Loucy (cell line): ENCODE results near the gene OSBPL3.

ENCODE experiments used
- H2AFZ ChIP-seq: fragments of 200-600 bp; sonication (generic); 2 replicates; pipeline ENCODE4 v1.6.0; 2016; ENCODE audit warnings: antibody characterized with exemption, mild to moderate bottlenecking, low read length, moderate library complexity
- H3F3A ChIP-seq: fragments of 200-600 bp; 2 replicates; pipeline ENCODE4 v1.6.0; 2016; ENCODE audit warnings: antibody characterized with exemption, low read depth, mild to moderate bottlenecking
- H3K27me3 ChIP-seq: fragments of 200-600 bp; sonication (generic); 2 replicates; pipeline ENCODE4 v1.6.1; 2014; ENCODE audit warnings: low read length, mild to moderate bottlenecking; ENCODE audit not compliant: insufficient read depth, poor library complexity, severe bottlenecking
- H3K36me3 ChIP-seq: fragments of 200-600 bp; sonication (generic); 2 replicates; pipeline ENCODE4 v1.6.1; 2016; ENCODE audit warnings: low read length; ENCODE audit not compliant: insufficient read depth
- H3K4me1 ChIP-seq: fragments of 200-600 bp; sonication (generic); 2 replicates; pipeline ENCODE4 v1.5.1; 2014; ENCODE audit warnings: low read length, mild to moderate bottlenecking; ENCODE audit not compliant: insufficient read depth, poor library complexity, severe bottlenecking
- H3K4me2 ChIP-seq: fragments of 200-600 bp; sonication (generic); 2 replicates; pipeline ENCODE4 v1.6.0; 2014; ENCODE audit warnings: antibody characterized with exemption, low read length, low read depth, mild to moderate bottlenecking; ENCODE audit not compliant: poor library complexity, severe bottlenecking
- H3K4me3 ChIP-seq: fragments of 200-600 bp; sonication (generic); 2 replicates; pipeline ENCODE4 v1.5.1; 2014; ENCODE audit warnings: low read length, mild to moderate bottlenecking, mixed read lengths; ENCODE audit not compliant: poor library complexity, severe bottlenecking
- H3K79me2 ChIP-seq: fragments of 200-600 bp; sonication (generic); 2 replicates; pipeline ENCODE4 v1.6.1; 2014; ENCODE audit warnings: low read length; ENCODE audit not compliant: insufficient read depth
- H3K9ac ChIP-seq: fragments of 200-600 bp; sonication (generic); 2 replicates; pipeline ENCODE4 v1.6.0; 2014; ENCODE audit warnings: mild to moderate bottlenecking, low read depth, low read length, moderate library complexity; ENCODE audit not compliant: poor library complexity, severe bottlenecking
- H3K9me2 ChIP-seq: fragments of 200-600 bp; sonication (generic); replicated peaks from 2 replicates; pipeline ENCODE4 v1.6.1; 2016; ENCODE audit warnings: low read depth, low read length, mixed read lengths
- H3K9me3 ChIP-seq: fragments of 200-600 bp; sonication (generic); 2 replicates; pipeline ENCODE4 v1.6.1; 2014; ENCODE audit warnings: mild to moderate bottlenecking, antibody characterized with exemption, low read length, low read depth; ENCODE audit not compliant: insufficient read depth
- H4K20me1 ChIP-seq: fragments of 200-600 bp; sonication (generic); 2 replicates; pipeline ENCODE4 v1.6.0; 2014; ENCODE audit warnings: antibody characterized with exemption, low read length, mild to moderate bottlenecking; ENCODE audit not compliant: insufficient read depth, poor library complexity, severe bottlenecking
- EZH2phosphoT487 ChIP-seq: fragments of 200-600 bp; IDR thresholded peaks from 2 replicates; pipeline ENCODE4 v1.6.1; 2018; ENCODE audit warnings: antibody characterized with exemption, mild to moderate bottlenecking, moderate library complexity, borderline replicate concordance
- TF ChIP-seq, protein P1 (sequence below): fragments of 200-600 bp; sonication (generic); conservative IDR thresholded peaks from 2 replicates; pipeline ENCODE4 v1.5.1; 2014; ENCODE audit warnings: mild to moderate bottlenecking, antibody characterized with exemption, low read length

Gene OSBPL3

DNA sequence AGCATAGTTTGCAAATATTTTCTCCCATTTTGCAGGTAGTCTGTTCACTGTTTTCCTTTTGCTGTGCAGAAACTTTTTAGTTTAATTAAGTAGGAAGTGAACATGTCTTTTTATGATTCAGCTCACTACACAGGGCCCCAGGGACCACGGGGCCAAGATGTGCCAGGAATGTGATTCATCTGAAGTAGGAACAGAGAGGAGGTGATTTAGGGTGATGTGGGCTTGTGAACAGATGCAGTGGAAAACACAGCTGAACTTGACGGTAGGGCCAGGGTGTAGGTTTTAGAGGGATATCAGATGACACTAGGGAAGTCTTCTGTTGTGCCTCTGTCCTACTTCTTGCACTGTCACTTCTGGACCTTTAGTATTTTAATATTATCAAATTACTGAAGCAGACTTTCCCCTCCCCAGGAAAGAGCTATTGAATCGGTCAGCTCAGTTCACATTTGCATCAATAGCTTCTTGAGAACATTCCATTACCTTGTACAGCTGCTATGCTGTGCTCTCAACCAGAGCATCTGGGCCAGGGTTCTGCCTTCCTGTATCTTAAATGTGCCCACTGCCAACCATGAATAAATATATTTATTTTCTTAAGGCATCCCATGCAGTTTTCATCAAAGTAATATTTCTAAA lies 96.9 kb downstream of the OSBPL3 start:
- Histone ChIP-seq H3K36me3 (peaks cover 22% of the 10 kb centered on the region; the same call in 1 of the 2 replicates), H3K9me2 (no peaks in the 10 kb centered on the region), H3F3A (no peaks in the 10 kb centered on the region), H3K9ac (no peak overlapping the region), H3K9me3 (no peaks in the 10 kb centered on the region), H3K27me3 (no peaks in the 10 kb centered on the region), H3K79me2 (no peaks in the 10 kb centered on the region), H3K4me1 (peaks cover 11% of the 10 kb centered on the region), H3K4me2 (no peak overlapping the region), H2AFZ (no peak overlapping the region), H4K20me1 (no peaks in the 10 kb centered on the region), H3K4me3 (no peak overlapping the region)
- TF ChIP-seq, protein P1, sequence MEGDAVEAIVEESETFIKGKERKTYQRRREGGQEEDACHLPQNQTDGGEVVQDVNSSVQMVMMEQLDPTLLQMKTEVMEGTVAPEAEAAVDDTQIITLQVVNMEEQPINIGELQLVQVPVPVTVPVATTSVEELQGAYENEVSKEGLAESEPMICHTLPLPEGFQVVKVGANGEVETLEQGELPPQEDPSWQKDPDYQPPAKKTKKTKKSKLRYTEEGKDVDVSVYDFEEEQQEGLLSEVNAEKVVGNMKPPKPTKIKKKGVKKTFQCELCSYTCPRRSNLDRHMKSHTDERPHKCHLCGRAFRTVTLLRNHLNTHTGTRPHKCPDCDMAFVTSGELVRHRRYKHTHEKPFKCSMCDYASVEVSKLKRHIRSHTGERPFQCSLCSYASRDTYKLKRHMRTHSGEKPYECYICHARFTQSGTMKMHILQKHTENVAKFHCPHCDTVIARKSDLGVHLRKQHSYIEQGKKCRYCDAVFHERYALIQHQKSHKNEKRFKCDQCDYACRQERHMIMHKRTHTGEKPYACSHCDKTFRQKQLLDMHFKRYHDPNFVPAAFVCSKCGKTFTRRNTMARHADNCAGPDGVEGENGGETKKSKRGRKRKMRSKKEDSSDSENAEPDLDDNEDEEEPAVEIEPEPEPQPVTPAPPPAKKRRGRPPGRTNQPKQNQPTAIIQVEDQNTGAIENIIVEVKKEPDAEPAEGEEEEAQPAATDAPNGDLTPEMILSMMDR = no peak
- TF ChIP-seq EZH2phosphoT487 = no peak

DNA sequence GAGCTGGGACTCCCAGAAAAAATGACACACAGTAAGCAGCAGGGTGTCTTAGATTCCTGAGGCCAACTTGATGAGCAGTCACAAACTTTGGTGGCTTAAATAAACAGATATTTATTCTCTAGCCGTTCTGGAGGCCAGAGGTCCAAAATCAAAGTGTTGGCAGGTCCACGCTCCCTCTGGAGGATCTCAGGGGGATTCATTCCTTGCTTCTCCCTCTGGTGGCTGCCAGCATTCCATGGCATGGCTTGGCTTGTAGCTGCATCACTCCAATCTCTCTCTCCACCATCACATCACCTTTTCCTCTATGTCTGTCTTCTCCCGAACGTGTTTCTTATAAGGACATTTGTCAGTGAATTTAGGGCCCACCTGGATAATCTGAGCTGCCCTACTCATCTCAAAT lies 98.4 kb downstream of the OSBPL3 start:
- Histone ChIP-seq H3K4me3 (no peak overlapping the region), H3F3A (no peaks in the 10 kb centered on the region), H3K27me3 (no peaks in the 10 kb centered on the region), H3K9me2 (no peaks in the 10 kb centered on the region), H2AFZ (no peak overlapping the region), H3K4me2 (no peak overlapping the region), H4K20me1 (no peaks in the 10 kb centered on the region), H3K36me3 (peaks cover 20% of the 10 kb centered on the region; the same call in 1 of the 2 replicates), H3K4me1 (peaks cover 13% of the 10 kb centered on the region), H3K9me3 (no peaks in the 10 kb centered on the region), H3K9ac (no peak overlapping the region), H3K79me2 (no peaks in the 10 kb centered on the region)
- TF ChIP-seq, protein P1 = no peak
- no peak for TF ChIP-seq EZH2phosphoT487

DNA sequence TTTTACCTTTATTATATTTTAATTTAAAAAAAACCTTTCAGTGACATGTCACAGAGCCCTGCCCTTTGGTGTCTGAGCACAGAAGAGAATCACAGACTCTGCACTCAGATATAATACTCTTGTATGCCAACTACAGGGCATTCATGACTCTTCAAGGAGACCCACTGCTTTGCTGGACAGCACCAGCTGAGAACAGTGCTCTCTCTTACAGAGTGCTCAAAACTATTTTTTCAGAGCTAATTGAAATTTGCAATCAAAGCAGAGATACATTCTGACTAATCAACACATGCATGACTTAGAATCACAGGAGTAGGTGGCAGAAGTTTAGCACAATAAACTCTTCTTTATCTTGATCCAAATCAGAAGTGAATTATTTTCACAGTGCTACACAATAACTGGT lies 99.1 kb downstream of the OSBPL3 start:
- TF ChIP-seq EZH2phosphoT487 = no peak
- TF ChIP-seq, protein P1 = no peak
- Histone ChIP-seq H2AFZ (no peak overlapping the region), H3K4me1 (peaks cover 13% of the 10 kb centered on the region), H3F3A (no peaks in the 10 kb centered on the region), H3K4me3 (no peak overlapping the region), H3K9me3 (no peaks in the 10 kb centered on the region), H4K20me1 (no peaks in the 10 kb centered on the region), H3K4me2 (no peak overlapping the region), H3K27me3 (no peaks in the 10 kb centered on the region), H3K36me3 (peaks cover 12% of the 10 kb centered on the region; the same call in 1 of the 2 replicates), H3K79me2 (no peaks in the 10 kb centered on the region), H3K9ac (no peak overlapping the region), H3K9me2 (no peaks in the 10 kb centered on the region)
